ENCODE measurements around the gene DPM3.

- no peak for TF ChIP-seq TCF7 (CRISPR knock-in tag; IDR thresholded peaks at IDR 0.05; ENCODE audit: low read depth)
- TF ChIP-seq FOXJ3 (CRISPR knock-in tag; IDR thresholded peaks at IDR 0.05; ENCODE audit: borderline replicate concordance): no peak
- no peak for TF ChIP-seq TP53 (CRISPR knock-in tag; IDR thresholded peaks at IDR 0.05)
- TF ChIP-seq CTCF (IDR thresholded peaks at IDR 0.05): no peak
- TF ChIP-seq ATF6 (CRISPR knock-in tag; IDR thresholded peaks at IDR 0.05): no peak
- no peak for TF ChIP-seq SMAD4 (CRISPR knock-in tag; IDR thresholded peaks at IDR 0.05)
- no peak for TF ChIP-seq ETV6 (CRISPR knock-in tag; IDR thresholded peaks at IDR 0.05)
These were observed 45.4 kb upstream of the DPM3 start for GRCh38 chr1:155185783-155186066.

Measured in WTC11 (cell line).